Activated CD8-positive, alpha-beta memory T cell treated with anti-CD3 and anti-CD28 coated beads, Interleukin-2, amount 50 U/mL, for 24 hours (primary cell): ENCODE measurements around the gene ITGA5.
"Not testable (repeated sequence)": the region's sequence is repeated elsewhere in the genome, so short reads cannot be mapped to it uniquely, and the experiment has no call there.

Source experiments
- DNase-seq: peaks from one replicate; pipeline ENCODE4 v3.0.0-alpha.2; 2020; ENCODE audit errors: extremely low read depth

Gene ITGA5

DNA sequence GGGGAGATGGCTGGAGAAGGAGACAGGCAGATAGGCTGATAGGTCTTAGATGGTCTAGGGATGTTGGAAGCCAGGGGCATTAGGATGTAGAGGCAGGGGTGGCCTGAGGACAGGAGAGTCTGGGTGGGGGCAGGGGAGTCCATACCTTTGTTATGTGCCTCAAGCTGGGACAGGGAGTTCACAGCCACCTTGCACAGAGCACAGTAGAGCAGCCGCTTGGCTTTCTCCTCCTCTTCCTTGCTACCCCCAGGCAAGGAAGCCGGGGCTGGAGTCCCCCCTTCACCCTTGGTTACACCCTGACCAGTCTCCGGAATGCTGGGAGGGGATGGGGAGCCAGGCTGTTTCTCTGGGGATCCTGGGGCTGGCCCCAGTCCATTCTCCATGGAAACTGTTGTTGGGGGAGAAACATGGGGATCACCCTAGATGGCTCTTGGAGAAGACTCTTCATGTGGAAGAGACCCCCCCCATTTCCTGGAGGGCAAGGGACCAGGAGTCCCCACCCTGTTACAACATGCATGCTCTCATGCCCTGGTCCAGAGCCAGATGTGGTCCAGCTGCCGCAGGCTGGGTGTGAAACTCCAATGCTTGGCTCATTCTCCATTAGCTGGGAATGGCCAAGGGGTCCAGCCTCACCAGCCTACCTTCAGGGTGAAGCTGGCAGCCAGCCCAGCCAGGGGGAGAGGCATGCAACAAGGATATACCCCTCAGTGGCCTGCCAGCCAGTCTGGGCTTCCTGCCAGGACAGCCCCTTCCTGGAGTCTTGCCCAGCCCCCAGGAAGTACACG lies 47.5 kb downstream of the ITGA5 start:
- no peak for DNase-seq

DNA sequence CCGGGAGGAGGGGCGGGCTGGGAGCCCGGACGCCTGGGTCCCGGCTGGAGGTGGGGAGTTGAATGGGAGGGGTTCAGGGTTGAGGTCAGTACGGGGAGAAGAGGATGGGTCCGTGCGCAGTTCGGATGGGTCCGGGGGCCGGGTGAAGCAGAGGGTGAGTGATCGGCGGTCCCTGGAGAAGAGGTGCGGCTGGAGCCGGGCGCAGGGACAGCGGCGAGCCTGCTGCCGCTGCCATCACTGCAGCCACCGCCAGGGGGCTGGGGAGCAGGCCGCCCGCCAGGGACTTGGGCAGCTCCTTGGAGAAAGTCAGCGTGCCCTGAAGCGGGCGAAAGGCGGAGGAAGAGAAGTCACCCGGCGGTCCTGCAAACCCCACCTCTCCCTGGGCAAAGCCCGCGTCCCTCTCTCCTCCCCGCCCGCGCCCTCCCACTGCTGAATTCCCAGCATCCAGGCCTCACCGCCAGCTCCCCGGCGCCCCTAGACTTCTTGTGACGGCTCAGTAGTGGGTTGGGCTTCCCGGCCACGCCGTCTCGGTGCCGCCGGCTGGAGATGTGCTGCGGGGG lies 48.8 kb downstream of the ITGA5 start:
- no peak for DNase-seq

DNA sequence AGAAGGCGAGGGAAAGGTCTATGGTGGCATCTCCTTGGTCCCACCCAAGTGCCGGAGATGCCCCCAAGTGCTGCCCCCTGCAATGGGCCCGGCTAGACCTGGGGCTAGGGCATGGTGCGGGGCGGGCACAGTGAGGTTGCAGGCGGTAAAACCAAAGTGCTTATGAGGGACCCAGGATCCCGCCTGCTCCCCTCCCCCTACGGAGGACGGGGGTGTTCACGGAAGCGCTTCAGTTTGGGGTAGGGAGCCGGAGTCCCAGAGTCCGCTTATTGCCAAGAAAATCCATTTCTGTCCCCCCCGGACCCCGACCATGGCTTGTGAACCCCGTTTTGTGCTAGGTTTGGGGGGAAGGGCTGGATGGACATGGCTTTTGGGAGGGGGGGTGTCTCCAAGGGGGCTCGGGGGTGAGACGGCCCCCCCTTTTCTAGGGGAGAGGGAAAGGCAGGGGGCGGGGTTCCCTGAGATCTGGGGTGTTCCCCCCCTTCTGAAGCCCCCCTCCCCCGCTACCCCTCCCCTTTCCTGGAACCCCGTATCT lies 49.4 kb downstream of the ITGA5 start:
- no peak for DNase-seq

DNA sequence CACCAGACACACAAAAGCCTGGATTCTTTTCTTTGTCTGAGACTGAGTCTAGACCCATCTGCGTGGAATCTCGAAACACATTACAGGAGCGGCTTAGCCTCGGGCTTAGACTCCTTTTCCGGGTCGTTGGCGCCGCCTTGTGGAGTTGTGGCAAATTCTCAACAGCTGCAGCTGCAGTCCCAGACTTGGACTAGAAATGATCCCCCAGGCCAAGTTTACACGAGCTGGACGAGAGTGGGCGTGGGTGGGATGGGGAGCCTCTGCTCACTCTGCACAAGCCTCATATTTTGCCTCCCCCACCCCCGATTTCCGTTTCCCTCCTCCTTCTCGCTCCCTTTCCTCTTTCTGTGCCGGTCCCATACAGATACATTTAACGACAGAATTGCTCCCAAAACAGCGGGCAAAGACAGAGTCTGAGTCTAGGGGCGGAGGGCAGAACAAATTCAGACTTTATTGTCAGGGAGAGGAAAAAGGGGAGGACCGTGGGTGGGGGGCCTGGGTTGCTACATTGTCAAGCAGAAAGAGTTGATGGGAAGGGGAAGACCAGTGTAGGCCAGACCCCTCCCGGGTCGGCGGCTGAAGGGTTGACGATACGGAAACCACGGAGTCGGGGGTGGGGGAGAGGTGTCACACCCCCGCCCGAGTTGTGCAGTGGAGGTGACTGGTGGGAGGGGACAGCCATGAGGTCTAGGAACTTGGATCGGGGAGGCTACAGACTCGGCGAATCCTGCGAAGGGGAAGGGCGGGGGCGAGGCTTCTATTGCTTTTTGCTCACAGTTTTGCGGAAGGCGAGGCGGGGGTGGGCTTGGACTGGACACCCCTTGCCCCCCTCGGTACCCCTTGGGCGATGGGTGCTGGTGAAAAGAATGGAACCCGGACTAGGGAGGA lies 50.1 kb downstream of the ITGA5 start:
- peak; percentile 86 for DNase-seq

DNA sequence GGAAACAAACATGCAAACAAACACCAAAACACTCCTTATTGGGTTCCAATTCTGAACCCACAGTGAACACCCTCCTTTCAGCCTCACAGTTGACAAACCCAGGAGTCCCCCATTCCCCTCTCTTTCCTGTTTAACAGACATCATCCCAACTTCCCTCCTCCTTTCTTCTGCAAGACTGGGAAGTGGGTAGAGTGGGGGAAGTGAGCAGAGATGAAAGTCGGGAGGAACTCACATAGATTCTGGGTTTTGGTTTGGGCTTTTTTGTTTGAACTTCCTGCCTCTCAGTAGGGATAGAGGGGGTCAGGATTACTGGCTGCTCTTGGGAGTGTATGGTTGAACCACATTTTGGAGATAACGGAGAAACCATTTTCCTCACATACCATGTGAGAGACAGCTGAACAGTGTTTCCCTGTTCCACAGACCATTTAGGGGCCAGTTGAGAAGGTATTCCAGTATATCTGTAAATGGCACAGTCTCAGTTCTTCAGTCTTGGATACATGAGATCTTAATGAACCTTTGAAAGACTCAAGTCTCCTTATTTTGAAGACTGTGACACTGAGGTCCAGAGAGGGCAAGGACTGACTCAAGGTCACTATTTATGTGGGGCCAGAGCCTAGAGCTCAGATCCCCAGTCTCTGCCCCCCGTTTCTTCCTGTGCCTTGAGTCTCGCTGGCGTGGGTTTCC lies 50.9 kb downstream of the ITGA5 start:
- DNase-seq = no peak

DNA sequence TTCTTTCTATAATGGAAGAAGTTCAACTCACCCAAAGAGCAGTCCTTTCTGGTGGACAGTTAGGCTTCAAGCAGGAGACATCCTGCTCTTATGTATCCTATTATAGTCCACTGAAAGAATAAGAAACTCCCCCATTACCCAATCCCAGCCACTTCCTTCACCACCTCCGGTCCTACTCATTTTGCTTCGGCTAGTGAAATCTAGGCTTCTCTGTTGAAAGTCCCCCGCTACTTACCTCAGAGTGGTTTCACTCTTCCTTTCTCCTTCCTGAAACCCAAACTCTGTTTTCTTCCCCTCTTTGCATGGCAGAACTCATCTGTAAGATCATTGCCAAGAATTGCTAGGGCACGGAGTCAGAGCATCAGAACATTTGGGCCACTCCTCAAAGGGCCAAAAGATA lies 54.7 kb downstream of the ITGA5 start, which contains the start of gene GPR84:
GPR84 (minus strand) TSS at position 74 of the 400 bp plus-strand sequence. CDS start 635 bp downstream, outside the sequence.
- DNase-seq = no peak

DNA sequence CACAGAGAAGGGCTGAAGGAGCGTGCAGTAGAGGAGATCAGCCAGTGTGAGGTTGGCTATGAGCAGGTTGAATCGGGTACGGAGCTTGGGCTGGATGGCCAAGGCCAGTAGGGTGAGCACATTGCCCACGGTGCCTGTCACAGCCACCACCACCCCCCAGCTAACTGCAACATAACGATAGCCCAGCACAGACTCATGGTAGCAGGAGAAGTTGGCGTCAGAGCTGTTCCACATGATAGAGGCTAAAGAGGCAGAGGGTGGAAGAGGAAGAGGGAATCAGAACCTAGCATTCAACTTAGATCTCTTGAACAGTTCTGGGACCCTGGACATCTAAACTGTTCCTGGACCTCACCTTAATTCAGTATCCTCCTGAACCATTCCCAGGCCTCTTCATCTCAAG lies 55.4 kb downstream of the ITGA5 start:
- DNase-seq = no peak

DNA sequence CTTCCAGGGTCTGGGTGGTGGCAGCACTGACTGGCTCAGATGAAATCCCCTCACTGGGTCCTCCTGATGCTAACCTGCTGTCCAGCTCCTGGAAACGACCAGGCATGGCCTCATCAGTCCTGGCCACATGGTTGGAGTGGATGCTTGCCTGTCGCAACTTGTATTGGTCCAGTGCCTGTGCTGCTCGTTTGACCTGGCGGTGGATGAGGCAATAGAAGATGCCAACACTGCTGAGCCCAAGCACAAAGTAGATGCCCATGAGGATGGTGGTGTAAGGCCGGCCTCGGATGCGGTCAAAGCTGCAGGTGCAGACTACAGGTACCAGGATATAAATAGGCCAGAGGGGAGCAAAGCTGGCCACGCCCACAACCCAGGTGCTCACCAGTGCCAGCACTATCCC lies 56.0 kb downstream of the ITGA5 start:
- no peak for DNase-seq

DNA sequence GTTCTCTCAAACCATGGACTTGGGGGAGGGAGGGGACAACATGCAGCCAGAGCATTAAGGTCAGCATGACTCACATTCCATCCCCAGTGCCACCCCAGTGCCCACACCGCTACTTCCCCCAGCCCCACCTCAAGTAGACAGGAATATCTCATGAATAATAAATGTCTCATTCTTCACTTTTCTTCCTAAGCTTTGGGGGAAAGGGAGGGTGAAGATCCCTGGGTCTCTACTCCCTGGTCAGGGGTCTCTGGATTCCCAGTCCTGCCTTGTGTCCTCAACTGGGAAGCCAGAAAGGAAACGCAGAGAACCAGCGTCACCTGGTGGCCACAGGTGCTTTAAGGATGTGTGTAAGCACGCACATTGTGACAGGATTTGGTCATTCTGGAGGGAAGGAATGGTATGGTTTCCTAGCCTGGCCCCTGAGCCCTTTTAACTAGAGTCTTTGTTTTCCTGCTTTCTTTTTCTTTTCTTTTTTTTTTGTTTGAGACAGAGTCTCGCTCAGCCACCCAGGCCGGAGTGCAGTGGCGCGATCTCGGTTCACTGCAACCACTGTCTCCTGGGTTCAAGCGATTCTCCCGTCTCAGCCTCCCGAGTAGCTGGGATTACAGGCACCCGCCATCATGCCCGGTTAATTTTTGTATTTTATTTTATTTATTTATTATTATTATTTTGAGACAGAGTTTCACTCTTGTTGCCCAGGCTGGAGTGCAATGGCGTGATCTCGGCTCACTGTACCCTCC lies 58.2 kb downstream of the ITGA5 start:
- DNase-seq = no peak

DNA sequence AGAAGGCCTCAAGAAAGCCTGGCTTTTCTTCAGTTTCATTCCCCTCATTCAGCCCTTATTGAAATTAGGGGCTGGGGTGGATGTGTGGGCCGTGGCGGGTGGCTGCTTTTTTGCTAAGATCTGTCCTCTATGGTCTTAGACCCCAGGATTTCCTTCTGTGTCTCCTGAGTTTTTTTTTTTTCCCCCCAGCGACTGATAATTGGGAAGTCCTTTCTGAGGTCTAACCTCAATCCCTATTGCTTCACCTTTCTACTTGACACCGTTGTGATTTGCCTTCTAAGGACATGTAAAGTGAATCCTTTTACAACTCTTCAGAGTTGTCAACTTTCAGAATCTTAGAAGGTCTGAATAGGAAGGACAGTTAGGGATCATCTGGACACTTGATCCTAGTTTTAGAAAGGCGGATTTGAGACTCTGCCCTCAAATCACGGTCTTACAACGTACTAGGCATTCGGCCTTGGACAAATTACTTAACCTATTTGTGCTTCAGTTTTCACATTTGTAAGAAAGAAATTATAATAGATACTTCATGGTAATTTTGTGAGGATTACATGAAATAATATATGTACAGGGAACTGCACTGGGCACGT lies 59.2 kb downstream of the ITGA5 start:
- no peak for DNase-seq

DNA sequence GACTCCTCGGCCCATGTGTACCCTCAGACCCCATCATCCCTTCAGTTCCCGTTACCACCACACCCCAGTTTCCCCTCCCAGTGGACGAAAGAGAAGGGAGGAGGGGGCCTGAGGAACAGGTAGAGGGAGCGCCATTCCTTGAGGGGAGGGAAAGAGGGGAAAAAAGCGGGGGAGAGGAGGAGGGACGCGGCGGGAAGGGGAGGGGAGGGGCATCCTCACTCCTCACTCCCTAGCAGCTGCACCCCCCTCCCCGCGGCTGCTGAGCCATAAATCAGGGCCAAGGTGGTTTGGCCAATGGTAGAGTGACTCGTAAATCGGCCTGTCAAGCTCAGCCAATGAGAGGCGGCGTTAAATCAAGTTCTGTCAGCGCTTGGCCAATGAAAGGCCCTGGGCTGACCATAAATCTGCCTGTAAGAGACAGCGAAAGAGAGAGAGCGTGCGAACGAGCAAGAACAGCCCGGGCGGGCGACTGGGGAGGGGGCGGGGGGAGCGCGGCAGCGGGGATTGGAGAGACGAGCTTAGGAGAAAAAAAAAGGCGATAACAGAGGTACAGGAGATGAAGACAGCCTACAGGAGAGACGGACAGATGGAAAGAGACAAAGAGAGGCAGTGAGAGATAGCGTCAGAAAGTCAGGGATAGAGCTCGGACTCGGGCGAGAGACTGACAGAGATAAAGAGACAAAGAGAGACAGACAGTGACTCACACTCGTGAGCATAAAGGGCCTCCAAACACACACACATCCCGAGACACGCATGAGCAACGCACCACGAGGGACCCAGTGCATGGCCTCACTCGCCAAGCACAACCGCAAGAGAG lies 59.9 kb downstream of the ITGA5 start:
- peak; percentile 82 for DNase-seq

DNA sequence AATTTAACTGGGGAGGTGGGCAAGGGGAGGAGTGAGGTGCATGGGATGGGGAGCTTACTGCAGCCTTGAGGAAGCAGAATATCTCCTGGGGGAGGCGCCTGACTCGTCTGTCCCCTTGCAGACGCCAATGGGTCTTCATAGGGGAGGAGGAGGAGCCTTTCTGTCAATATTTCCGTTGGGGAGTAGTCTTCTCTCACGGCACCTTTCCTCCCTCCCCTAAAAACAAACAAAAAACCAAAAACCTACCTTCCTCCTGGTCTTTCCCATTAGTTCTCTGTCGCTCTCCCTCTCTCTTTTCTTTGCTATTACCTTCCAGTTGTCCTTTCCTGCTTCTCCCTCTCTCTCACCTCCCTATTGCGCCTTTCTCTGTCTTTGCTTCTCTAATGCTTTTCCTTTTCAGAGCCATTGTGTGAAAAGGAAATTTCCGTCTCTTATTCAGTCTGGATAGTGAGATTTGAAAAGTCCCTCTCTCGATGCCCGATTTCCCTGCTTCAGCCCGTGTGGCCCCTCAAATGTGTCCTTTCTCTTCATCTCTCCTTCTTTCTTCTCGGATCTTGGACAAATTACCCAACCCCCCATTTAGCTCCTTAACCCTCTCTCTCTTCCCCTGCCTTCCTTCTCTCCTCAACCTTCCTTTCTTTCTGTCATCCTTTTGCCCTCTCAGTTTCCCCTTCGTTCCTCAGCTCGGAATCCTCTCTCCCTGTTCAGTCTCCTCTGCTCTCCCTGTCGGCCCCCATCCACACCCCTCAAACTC lies 60.7 kb downstream of the ITGA5 start:
- DNase-seq = no peak

DNA sequence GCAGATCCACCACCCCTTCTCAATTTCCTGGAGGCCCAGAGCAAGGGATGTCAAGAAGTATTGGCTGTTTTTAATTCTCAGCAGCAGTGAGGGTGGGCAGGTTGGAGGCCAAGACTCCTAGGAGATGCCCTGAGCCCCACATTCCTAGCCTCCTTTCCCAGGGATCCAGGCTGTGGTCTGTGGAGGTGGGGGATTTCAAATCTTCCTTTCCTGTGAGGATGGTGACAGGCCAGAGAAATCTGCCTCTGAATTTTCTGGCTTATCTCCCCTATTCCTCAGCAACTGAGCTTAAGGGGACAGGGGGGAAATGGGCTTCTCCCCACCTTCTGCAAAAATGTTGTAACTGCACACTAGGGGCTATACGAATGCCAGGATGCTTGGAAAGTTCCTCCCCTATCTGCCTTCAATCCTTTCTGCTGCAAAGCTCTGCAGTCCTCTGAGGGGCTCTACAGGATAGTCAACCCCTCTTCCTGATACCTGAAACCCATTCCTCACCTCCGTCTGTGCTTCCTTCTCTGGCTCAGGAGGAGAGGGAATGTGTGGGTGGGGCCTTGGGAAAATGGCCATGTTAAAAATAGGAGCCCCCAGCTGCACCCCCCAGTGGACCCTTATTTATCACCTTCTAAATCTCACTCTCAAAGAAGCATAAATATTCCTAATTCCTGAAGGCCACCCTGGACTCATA lies 61.4 kb downstream of the ITGA5 start:
- no peak for DNase-seq

DNA sequence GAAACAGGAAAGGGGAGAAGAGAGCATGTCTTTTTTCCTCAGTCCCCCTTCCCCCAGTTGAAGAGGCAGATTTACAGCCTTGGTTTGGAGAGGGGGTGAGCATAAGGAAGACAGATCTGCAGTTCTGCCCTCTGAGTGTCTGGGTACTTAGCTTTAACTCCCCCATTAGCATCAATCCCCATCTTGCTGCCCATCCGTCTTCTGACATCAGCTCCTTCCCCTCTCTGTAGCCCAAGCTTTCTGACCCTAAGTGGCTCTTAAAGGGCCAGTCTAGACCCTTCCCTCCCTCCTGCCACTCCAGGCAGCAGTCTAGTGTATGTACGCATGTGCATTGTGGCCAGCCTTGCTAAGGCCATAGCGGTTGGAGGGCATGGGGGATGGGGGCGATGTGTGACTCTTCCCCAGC lies 62.1 kb downstream of the ITGA5 start:
- DNase-seq = no peak

DNA sequence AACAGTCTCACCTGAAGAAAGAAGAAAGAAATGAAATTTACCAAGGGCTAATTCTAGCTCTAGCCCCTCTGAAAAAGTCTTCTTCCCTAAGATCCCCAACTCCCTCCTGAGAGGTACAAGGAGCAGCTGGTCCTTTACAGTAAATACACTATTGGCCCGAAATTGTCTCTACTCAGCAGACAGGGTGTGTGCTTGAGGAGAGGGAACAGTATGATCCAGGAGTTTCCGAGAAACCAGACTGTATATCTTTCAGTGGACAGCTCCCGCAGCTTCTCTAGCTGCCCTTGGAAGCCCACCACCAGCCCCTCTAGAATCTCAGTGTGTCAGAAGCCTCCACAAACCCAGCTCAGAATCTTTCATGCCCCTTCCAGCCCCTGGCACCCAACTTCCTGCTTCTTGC lies 62.8 kb downstream of the ITGA5 start:
- no peak for DNase-seq

DNA sequence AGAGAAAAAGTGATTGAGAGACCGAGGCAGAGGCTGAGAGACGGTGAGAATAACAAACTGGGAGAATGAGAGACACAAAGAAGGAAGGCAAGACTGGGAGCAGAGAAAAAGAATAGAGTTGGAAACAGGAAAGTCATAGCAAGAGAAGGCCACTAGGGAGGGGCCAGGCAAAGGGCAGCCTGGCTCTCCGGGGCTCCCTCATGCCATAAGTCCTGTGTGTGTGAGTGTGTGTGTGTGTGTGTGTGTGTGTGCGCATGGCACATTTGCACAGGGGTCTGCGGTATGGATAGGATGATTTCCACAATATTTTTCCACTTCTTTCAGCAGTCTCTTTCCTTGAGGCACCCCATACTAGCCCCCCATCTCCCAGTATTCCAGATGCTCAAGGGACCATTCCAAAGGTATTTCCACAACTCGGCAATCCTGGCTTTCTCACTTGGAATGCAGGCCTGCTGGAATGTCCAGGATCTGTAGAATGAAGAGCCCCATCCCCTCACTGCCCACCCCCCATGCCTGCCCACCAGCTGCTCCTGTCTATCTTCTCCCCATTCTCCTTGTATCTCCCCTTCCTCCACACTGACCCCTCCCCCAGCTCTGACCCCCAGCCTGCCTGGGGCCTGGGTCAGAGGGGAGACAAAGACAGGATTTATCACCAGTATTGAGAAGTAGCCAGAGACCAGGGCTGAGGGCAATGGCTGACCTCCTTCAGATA lies 63.8 kb downstream of the ITGA5 start:
- DNase-seq = no peak

DNA sequence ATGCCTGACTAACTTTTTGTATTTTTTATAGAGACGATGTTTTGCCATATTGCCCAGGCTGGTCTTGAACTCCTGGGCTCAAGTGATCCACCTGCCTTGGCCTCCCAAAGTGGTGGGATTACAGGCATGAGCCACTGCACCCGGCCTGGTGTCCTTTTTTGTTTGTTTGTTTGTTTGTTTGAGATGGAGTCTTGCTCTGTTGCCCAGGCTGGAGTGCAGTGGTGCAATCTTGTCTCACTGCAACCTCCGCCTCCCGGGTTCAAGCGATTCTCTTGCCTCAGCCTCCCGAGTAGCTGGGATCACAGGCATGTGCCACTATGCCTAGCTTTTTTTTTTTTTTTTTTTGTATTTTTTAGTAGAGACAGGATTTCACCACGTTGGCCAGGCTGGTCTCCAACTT lies 64.8 kb downstream of the ITGA5 start:
- not testable (repeated sequence) for DNase-seq
